Measurements from ENCODE around the gene NKX1-2. TPM values are rescaled to one million over a fixed set of nuclear protein-coding genes. Genes with fewer than 3 reads are reported as not detected.

The NKX1-2 gene
- total RNA-seq, 1 donor from 2014 or later: not detected

DNA sequence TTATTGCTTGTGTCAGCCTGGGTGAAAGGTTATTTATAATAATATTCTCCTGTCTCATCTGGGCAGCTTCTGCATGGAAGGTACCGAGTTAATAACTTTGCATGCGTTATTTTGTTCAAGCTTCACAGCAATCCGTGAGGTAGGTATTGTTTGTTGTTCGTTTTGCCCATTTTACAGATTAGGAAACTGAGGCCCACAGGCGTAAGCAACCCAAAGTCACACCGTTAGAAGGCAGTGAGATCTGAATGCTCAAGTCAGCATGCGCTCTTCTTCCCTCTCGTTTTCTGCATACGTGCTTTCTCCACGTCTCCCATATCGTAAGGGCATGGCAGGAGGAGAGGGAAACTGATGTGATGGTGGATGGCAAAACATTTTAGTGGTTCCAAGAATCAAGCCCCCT is 45.9 kb upstream of the NKX1-2 start:
- Mint-ChIP-seq H3K27ac (ENCODE audit: unreplicated experiment) (no peak overlapping the region), H3K4me1 (ENCODE audit: unreplicated experiment) (no peaks in the 10 kb centered on the region), H3K9me3 (ENCODE audit: unreplicated experiment) (no peaks in the 10 kb centered on the region), H3K4me3 (ENCODE audit: unreplicated experiment) (no peak overlapping the region), H3K36me3 (ENCODE audit: unreplicated experiment) (peaks cover 9% of the 10 kb centered on the region), H3K27me3 (ENCODE audit: unreplicated experiment) (no peaks in the 10 kb centered on the region)
- no peak for DNase-seq (ENCODE audit: extremely low spot score, unreplicated experiment)
- TF ChIP-seq, protein P1, sequence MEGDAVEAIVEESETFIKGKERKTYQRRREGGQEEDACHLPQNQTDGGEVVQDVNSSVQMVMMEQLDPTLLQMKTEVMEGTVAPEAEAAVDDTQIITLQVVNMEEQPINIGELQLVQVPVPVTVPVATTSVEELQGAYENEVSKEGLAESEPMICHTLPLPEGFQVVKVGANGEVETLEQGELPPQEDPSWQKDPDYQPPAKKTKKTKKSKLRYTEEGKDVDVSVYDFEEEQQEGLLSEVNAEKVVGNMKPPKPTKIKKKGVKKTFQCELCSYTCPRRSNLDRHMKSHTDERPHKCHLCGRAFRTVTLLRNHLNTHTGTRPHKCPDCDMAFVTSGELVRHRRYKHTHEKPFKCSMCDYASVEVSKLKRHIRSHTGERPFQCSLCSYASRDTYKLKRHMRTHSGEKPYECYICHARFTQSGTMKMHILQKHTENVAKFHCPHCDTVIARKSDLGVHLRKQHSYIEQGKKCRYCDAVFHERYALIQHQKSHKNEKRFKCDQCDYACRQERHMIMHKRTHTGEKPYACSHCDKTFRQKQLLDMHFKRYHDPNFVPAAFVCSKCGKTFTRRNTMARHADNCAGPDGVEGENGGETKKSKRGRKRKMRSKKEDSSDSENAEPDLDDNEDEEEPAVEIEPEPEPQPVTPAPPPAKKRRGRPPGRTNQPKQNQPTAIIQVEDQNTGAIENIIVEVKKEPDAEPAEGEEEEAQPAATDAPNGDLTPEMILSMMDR (IDR thresholded peaks at IDR 0.05): no peak

- H3K4me1 Mint-ChIP-seq (ENCODE audit: unreplicated experiment): no peaks in the 10 kb centered on the region
- H3K27me3 Mint-ChIP-seq (ENCODE audit: unreplicated experiment): no peaks in the 10 kb centered on the region
- no peak overlapping the region for H3K4me3 Mint-ChIP-seq (ENCODE audit: unreplicated experiment)
- no peak for DNase-seq (ENCODE audit: extremely low spot score, unreplicated experiment)
- TF ChIP-seq, protein P1 (IDR thresholded peaks at IDR 0.05): no peak
- H3K9me3 Mint-ChIP-seq (ENCODE audit: unreplicated experiment): no peaks in the 10 kb centered on the region
- no peak overlapping the region for H3K27ac Mint-ChIP-seq (ENCODE audit: unreplicated experiment)
- H3K36me3 Mint-ChIP-seq (ENCODE audit: unreplicated experiment): peaks cover 5% of the 10 kb centered on the region
Measured at GRCh38 chr10:124495162-124495561, 45.3 kb upstream of the NKX1-2 start.

DNA sequence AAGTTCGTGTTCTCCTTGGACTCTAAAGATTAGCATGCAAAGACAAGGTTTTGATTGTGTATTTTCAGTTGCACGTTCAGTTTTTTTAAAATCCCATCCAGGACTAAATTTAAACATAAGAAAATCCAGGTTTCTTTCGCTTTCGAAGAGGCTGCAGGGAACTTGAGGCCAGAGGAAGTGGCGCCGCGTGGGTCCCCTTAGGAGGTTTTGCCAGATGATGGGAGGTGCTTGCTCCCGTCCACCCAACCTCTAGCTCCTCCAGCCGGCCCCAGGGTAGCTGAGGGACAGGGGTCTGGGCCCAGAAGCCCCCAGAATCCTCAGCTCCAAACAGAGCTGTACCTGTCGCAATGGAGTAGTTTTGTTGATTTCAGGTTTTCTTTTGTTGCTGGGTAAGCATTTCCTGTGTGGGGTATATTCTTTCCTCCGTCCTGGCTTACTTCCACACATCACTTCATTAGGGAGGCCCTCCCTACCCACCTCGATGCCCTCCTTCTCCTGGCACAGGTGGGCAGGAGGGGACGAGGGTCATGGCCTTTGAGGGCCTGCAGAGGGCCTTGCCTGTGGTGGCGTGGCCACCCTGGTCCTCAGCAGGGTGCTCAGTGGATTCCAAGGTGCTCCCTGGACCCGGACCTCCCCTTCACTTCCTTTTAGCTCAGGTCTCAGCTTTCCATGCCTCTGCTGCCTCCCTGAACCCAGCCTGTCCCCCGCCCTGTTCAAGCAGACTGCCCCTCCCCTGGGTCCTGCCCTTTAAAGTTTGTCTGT is 44.4 kb upstream of the NKX1-2 start:
- Mint-ChIP-seq H3K4me3 (ENCODE audit: unreplicated experiment) (no peak overlapping the region), H3K36me3 (ENCODE audit: unreplicated experiment) (peaks cover 2% of the 10 kb centered on the region), H3K27me3 (ENCODE audit: unreplicated experiment) (no peaks in the 10 kb centered on the region), H3K27ac (ENCODE audit: unreplicated experiment) (no peak overlapping the region), H3K9me3 (ENCODE audit: unreplicated experiment) (no peaks in the 10 kb centered on the region), H3K4me1 (ENCODE audit: unreplicated experiment) (no peaks in the 10 kb centered on the region)
- DNase-seq (ENCODE audit: extremely low spot score, unreplicated experiment): no peak
- TF ChIP-seq, protein P1 (IDR thresholded peaks at IDR 0.05): no peak

GRCh38 chr10:124493214-124493882 is 43.5 kb upstream of the NKX1-2 start:
- Mint-ChIP-seq H3K27me3 (ENCODE audit: unreplicated experiment) (no peaks in the 10 kb centered on the region), H3K36me3 (ENCODE audit: unreplicated experiment) (peaks cover 6% of the 10 kb centered on the region), H3K4me3 (ENCODE audit: unreplicated experiment) (no peak overlapping the region), H3K9me3 (ENCODE audit: unreplicated experiment) (no peaks in the 10 kb centered on the region), H3K4me1 (ENCODE audit: unreplicated experiment) (no peaks in the 10 kb centered on the region), H3K27ac (ENCODE audit: unreplicated experiment) (no peak overlapping the region)
- TF ChIP-seq, protein P1 (IDR thresholded peaks at IDR 0.05): no peak
- no peak for DNase-seq (ENCODE audit: extremely low spot score, unreplicated experiment)

- TF ChIP-seq, protein P1 (IDR thresholded peaks at IDR 0.05): no peak
- Mint-ChIP-seq H3K36me3 (ENCODE audit: unreplicated experiment) (peaks cover 10% of the 10 kb centered on the region), H3K4me3 (ENCODE audit: unreplicated experiment) (no peak overlapping the region), H3K27ac (ENCODE audit: unreplicated experiment) (no peak overlapping the region), H3K9me3 (ENCODE audit: unreplicated experiment) (no peaks in the 10 kb centered on the region), H3K4me1 (ENCODE audit: unreplicated experiment) (no peaks in the 10 kb centered on the region), H3K27me3 (ENCODE audit: unreplicated experiment) (no peaks in the 10 kb centered on the region)
- no peak for DNase-seq (ENCODE audit: extremely low spot score, unreplicated experiment)
Measured at GRCh38 chr10:124492266-124492665, 42.4 kb upstream of the NKX1-2 start.
